Stimulated activated CD8-positive, alpha-beta memory T cell treated with anti-CD3 and anti-CD28 coated beads, Interleukin-15, amount 100 ng/mL, for 48 hours (primary cell): ENCODE measurements around the gene ITGA3.

Experiments
- DNase-seq, 2 donors: peaks; one replicate each; pipeline ENCODE4 v3.0.0-alpha.2; 2020; ENCODE audit warnings: low read depth in 2 of 2

Gene ITGA3

DNA sequence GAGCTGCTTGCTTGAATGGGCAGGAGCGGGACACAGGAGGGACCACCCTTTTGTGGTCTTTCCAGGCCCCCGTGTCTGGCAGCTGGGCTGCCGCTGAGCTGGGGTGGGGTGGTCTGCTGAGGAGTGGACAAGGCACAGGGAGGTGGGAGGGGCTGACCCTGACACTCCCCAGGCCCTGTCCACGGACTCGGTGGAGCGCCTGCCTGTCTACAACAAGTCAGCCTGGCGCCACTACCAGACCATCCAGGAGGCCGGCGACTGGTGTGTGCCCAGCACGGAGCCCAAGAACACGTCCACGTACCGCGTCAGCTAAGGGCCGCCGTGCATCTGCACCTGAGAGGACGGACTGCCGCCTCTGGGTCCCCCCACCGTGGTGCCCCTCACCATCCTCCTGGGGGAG is 53.9 kb downstream of the ITGA3 start:
- no peak for DNase-seq

DNA sequence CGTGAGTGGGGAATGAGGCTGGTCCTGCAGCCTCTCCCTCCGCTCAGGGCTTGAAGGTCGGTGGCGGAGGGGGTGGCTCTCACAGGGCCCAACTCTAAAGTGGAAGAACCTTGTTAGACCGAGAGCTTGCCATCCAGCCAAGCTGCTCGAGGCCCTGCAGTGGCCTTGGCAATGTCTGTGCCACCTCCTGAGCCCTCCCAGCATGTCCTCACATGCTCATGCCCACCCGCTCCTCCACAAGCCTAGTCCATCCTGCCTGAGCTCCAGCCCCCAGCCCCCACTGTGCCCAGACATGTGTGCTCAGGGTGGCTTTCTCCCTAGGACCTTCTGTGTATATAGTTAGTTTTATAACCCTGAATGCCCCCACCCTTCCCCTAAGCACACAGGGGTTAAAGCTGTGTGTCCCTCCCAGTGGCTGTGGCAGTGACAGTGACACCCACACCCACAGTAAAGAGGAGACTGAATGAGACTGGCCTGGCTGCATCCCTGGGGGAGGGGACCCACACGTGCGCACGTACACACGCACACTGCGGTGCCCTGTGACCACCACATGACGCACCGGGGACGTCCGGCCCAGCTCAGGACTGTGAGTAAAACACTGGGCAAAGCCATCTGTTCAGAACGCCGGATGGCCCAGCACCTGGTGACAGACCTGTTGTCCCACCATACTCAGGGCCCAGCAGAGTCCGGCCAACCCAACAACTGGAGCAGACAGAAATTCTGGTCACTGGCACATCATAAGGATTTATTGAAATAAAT is 54.9 kb downstream of the ITGA3 start:
- DNase-seq, result no peak

DNA sequence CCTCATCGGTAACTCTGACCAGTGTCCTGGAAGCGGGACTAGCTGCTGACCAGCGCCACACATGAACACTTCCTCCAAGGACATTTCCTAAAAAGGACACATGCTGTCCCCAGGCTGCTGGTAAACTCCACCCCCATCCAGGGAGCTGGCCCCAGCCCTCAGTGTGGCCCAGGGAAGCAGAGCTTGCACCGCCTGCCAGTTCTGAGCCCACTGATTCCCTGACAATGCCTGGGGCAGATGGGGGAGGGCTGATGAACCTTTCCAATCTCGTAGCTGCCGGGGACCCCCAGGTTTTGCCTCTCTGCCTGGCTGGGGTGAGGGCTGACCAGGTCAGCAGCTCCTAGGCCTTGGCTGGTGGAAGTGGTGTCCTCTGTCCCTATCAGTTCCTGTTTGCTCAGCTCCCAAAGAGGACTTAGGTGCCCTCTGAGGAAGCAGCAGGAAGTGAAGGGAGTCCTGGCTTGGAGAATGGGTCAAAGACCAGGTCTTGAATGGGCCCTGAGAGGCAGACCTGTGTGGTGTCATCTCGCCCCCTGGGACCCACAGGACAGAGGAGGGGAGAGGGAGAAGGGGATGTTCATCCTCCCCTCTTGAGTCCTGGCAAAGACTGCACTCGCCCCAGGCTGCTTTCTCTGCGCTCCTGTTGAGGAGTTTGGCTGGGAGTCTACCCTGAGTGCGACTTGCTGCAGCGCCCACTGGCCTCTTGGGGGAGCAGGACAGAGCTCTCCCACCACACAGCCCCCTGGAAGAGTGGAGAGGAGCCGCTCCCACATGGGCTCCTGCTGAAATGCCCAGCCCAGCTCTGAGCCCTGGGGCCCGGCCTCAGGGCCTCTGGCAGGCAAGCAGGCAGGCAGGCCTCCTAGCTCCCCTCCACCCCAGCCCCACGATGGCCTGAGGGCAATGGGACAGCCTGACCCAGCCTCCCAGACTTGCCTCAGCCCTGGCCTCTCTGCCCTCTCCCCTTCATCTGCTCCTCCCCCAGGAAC is 56.1 kb downstream of the ITGA3 start:
- DNase-seq, result no peak

DNA sequence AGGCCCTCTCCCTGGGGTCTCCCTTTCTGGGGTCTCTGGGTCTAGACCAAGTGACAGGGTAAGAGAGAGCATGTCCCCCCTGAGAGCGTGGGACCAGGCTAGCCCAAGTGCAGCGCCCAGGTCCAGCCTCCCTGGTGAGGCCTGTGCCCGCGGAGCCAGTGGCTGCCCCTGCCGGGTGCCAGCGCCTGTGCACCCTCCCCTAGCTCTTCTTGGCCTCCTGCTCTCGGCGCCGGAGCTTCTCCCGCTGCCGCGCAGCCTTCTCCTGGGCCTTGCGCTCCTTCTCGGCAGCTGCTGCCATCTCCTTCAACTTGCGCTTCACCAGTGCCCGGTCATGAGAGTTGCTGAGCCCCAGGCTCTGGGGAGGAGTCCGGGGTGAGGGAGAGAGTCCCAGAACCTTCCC is 56.8 kb downstream of the ITGA3 start:
- no peak for DNase-seq

DNA sequence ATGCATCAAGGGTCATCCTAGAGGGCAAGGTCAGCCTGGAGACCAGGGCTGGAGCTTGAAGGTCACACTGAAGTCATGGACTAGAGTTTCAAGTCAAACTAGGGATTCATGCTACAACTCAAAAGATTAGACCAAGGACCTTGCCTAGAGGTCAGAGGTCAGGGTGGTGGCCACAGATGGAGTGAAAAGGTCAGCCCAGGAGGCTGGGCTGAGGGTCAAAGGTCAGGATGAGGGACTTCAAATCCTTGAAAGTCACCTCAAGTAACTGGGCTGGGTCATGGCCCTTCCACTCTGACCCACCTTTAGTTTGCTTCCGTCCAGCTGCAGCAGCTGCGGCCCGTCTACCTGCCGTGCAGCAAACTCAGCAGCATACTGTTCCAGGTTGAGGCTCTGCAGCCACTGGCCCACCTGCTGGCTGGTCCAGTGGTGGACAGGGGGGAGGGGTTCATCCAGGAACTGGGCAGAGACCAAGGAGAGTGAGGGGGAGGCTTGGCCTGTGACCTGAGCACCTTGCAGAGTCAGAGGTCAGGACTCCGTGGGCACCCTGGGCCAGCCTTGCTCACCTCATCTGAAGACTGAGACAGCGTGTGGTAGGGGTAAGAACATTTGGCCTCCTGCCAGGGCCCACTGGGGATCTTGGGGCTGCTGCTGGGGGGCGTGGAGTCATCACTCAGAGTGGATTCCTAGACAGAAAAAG is 57.9 kb downstream of the ITGA3 start:
- no peak for DNase-seq

DNA sequence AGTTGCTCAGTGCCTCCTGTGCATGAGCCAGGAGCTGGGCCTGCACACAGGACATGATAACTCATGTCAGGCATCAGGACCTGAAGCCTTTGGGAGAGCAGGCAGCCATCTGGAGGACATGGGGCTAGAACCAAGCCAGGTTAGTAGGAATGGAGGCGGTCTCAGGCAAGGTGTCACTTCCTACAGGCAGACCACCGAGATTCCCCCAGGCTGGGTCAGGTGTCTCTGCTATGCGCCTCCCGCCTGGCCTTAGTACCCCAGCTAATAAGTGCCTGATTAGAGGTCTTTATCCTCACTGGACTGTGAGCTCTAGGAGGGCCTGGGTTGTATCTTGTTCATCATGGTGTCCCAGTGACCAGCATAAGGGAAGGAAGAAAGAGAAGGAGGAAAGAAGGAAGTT is 58.5 kb downstream of the ITGA3 start:
- no peak for DNase-seq

DNA sequence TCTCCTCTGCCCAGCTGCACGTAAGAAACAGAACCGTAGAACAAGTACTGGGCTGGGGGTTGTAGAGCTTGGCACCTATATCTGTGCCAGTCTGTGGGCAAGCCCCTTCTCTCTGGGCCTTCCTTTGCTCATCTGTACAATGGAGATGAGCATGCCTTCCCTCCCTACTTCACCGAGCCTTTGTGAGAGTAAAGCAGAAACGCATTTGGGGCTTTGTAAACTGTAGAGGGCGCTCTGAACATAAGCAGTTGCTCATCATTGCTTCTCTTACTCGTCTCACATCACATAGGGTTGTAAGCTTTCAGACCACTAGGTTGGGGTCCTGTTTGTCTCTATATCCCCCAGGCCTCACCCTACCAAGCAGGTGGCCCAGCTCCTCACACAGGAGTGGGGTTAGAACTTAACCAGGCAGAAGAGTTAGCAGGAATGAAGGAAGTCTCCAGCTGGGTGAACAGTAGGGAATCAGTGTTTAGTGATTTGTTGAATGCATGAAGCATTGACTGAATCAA is 59.0 kb downstream of the ITGA3 start:
- no peak for DNase-seq

DNA sequence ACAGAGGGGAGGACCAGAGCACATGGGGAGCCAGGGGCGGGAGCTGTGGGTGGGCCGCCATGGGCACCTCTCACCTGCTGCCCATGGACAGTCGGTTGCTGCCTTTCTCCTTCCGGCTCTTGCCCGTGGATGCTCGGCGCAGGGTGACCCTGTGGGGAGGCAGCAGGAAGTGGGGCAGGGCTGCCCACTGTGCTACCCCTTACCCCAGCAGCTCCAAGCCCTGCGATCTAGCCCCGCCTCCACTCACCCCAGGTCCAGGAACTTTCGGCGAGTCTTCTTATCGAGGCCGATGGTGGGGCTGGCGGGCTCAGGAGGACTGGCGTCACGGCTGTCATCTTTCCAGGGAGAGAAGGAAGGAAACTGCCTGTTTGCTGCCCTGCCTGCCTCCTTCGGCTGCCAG is 59.8 kb downstream of the ITGA3 start:
- no peak for DNase-seq

DNA sequence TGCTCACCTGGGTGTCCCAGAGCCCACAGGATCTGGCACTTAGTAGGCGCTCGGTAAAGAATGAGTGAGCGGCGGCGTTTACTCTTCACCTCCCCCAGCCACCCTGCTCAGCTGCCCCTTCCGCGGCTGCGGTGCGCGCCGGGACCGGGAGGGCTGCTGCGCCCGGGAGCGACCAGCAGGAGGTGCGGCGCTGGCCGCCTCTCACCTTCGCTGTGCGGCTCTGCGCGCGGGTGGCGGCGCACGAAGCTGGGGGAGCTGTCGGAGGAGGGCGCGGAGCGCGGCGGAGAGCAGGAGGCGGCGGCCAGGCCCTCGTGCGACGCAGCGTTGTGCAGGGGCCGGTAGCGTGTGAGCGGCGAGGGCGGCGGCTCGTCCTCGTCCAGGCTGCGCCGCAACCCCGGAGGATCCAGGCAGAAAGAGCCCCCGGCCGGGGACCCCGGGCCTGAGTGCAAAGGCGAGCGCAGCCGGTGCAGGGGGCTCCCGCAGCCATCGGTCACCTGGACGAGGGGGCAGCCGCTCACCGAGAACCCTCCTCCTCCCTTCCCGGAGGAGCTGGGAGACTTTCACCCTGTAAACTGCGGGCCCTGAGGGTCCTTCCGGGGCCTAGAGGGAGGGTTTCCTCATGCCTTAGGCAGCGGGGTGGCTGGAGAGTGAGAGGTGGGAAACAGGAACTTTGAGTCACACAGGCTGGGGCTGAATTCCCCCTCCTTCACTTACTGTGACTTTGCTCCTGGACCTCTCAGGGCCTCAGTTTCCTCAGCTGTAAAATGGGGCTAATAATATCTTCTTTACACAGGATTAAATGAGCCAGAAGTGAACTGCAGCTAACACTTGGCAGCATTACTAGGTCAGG is 61.5 kb downstream of the ITGA3 start:
- peak; percentile 36 to 47 for DNase-seq

DNA sequence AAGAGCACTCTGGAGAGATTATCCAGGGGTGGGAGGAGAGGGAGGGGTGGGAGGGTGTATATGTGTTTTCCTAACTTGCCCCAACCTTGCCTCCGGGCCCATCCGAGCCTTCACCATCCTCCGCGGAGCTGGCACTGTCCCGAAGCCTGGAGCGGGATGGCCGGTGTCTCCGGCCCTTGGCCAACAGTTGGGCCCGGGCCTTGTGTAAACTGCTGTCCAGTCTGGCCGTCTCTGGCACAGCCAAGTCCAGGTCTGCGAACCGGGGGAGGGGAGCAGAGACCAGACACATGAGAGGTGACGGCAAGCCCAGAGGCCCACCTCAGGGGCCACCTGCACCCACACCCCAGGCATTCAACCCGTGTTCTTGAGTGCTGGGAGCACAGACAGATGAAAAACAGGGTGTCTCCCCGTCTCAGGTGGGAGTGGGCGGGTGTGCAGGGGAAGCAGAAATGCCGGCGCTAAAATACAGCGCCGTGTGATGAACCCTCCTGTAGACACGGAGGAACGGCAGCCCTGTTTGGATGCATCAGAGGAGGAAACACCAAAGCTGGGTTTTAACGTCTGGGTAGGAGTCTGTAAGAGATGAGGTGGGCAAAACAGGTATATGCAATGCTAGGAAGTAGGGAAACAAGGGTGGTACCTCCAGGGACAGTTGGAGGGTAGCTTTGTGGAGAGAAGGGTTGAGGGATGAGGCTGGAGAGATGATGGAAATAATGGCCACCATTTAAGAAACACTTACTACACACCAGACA is 62.3 kb downstream of the ITGA3 start:
- DNase-seq, result no peak

DNA sequence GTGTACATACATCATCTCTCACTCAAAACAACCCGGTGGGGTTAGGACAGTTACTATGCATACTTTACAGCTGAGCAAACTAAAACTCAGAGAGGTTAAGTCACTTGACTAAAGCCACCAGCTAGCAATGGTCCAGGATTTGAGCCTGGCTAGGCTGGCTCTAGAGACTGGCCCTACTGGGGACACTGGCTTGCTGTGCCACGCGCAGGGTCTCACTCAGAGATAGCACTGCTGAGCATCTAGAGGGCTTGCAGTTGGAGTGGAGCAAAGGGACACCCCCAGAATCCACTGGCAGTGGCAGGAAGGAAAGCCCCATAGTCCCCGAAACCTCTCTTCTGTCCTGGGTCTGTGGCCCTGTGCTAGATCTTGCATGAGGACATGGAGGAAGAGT is 62.9 kb downstream of the ITGA3 start:
- DNase-seq, result no peak

DNA sequence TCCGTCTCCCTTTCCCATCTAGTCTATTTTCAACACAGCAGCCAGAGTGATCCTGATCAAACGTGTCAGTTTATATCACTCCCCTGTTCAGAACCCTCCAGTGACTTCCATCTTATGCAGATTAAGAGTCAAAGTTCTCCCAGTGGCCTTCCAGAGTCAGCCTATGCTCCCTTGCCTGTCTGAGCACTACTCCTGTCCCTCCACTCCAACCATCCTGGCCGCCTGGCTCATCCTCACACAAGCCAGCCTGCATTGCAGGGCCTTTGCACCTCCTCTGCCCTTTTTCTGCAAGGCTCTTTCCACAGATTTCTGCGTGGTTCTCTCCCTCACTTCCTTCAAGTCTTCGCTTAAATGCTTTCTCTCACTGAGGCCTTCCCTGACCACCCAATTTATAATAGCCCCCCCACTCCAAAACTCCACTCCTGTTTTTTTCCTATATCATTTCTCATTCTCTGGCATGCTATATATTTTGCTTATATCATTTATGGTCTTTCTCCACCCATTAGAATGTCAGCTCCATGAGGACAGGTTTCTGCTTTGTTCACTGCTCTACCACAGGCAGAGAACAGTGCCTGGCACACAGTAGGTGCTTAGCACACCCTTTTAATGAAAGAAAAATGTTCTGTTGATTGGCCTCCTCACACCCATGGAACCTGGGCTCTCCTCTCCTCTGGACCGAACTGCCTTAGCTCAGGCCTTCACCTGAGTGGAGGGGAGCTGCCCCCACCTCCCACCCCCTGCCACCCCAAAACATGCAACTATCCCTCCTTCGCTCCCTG is 64.8 kb downstream of the ITGA3 start:
- no peak for DNase-seq

DNA sequence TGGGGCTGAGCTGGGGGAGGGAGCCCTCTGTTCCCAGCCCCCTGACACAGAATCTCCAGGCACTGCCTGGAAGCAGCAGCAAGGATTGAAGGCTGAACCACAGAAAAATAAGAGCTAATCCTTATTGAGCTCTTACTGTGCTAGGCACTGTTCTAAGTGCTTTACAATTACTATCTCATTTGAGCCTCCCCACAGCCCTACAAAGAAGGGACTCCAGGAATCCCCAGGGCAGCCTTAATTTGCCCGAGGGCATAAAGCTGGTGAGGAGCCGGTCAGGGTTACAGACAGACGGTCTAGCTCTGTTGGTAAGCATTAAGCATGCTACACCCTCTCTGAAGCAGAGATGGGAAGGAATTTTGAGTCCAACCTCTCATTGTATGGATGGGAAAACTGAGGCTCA is 67.0 kb downstream of the ITGA3 start:
- no peak for DNase-seq

DNA sequence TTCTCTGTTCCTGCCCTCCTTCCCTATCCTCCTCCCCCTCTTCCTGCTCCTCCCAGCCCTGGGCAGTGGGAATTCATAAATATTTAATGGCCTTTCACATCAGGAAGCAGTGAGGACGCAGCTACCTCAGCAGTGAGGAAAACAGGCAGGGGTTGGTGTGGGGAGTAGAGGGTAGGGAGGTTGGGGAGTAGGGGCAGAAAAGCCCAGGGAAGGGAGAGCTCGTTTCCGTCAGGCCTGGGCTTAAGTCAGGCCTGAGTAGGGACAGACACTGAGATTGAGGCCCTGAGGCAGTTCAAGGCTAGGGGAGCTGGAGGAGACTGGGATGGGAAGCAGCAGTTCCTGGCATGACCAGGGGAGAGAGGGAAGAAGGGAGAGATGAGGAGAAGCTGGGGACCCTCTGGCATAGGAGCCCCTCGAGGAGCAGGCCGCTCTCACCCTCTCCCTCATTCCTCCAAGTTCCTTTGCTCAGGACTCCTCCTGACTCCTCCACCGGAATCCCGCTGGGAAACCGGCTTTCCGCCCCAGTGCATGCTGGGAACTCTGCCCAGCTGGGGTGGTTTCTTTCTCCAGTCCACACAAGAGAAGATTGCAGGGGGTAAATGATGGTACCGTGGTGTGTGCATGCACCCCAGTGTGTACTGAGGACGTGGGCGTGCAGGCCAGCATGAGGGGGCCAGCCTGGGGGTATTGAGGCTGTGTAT is 67.9 kb downstream of the ITGA3 start:
- DNase-seq, result no peak

DNA sequence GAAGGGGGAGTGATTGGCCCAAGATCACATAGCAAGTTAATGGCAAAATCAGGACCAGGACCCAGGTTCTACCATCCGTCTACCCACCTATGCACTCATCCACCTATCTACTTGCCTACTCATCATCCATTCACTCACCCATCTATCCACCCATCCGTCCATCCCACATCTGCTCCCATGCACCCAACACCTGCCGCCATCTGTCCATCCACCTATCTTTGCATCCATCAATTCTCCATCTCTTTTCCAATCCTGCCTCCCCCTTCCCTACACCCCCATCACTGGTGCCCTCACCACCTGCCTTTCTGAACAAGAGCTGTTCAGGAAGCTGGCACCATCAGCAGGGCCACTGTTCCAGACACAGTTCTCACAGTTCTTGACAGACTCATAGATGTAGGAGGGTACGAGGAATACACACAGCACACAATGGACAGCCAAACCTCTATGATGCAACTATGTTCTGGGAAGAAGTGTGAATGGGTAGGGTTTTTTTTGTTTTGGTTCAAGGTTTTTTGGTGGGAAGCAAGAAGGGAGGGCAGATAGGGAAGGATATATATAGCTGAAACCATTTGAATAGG is 69.6 kb downstream of the ITGA3 start:
- DNase-seq, result no peak

DNA sequence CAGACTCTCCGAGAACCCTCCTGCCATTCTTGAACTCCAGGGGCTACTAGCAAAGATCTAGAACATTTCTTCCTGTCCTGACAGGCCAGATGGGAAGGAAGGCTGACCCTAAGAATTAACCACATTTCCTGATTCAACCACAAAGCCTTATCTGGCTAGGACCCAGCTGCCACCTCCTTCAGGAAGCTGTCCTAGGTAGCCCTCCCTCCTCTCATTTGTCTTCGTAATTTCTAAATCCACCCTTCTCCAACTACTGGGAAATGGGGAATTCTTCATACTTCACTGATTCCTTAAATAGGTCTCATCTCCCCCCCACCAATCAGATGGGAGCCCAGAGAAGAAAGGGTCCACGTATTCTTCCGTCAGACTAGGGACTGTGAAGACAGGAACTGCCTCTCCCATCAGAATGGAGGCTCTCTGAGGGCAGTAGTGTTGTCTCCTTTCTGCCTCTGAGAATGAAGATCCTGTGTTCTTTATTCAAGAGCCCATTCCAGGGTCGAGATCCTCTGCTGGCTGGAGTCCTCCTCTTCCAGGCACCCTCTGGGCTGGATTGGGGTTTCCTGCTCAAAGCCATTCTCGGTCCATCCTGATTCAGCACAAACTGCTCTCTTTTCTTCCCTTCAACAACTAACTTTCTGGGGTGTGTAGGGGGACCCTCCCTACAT is 71.9 kb downstream of the ITGA3 start:
- no peak for DNase-seq

DNA sequence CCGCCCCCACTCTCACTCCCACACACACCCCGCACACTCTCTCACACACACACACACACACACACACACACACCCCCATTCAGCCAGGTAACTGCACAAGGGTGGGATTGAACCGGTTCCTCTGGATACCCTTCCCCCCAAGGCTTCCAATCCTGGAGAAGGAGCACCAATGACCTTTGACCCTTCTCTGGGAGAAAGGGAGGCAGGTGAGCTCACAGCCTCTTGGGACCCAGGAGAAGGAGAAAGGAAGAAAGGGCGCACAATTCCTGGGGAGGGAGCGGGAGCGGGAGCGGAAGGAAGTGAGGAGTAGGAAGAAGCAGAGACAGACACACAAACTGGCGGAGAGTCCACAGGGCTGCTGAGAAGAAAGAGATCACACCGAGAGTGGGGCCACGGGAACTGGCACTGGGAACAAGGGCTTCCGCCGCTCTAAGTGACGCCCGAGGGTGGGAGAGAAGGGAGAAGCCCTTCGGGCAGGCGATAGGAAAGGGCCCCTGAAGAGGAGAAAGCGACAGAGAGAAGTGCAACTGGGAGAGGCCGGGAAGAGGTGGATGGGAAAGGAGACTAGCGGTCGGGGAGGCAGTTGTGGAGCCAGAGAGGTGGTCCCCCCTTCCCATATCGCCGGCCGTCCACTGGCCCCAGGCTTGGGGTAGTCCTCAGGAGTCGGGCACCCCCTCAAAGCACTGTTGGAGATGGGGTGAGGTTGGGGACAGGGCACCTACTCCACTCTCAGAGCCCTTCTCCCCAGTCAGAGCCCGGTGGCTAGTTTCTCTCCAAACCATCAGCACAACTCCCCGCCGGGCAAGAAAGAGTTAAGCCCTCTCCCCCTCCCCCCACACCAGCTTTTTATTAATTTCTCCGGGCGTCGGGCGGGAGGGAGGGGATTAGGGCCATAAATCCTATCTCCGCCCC is 72.8 kb downstream of the ITGA3 start:
- no peak for DNase-seq
